ENCODE results near the gene PLCH1.

Gene PLCH1

GRCh38 chr3:155611456-155611855 lies 133.4 kb downstream of the PLCH1 start:
- Histone ChIP-seq H3K36me3 (no peaks in the 10 kb centered on the region), H4K20me1 (no peaks in the 10 kb centered on the region), H3K27ac (no peak overlapping the region), H3K9ac (no peak overlapping the region), H3K4me1 (no peaks in the 10 kb centered on the region), H3K9me3 (replicated peaks in 1 of 11) (peaks cover 26 to 51% (median 37%) of the 10 kb centered on the region in 11 experiments), H3K4me2 (no peak overlapping the region), H3K27me3 (no peaks in the 10 kb centered on the region), H3K4me3 (no peak overlapping the region)
- no peak for TF ChIP-seq Cebpa-rat (IDR thresholded peaks at IDR 0.05)

- H3K36me3 ChIP-seq: no peaks in the 10 kb centered on the region
- H3K4me2 ChIP-seq: no peak overlapping the region
- no peak overlapping the region for H3K4me3 ChIP-seq
- no peak overlapping the region for H3K9ac ChIP-seq
- H3K27me3 ChIP-seq: no peaks in the 10 kb centered on the region
- H3K4me1 ChIP-seq: no peaks in the 10 kb centered on the region
- no peak for TF ChIP-seq Cebpa-rat (IDR thresholded peaks at IDR 0.05)
- H3K9me3 ChIP-seq (replicated peaks in 1 of 11): peaks cover 19 to 38% (median 28%) of the 10 kb centered on the region in 11 experiments
- H4K20me1 ChIP-seq: no peaks in the 10 kb centered on the region
- H3K27ac ChIP-seq: no peak overlapping the region
Observed at GRCh38 chr3:155609586-155609985, 135.3 kb downstream of the PLCH1 start.

GRCh38 chr3:155608228-155608920 lies 136.5 kb downstream of the PLCH1 start:
- Histone ChIP-seq H3K4me2 (no peak overlapping the region), H3K4me1 (no peaks in the 10 kb centered on the region), H3K36me3 (no peaks in the 10 kb centered on the region), H3K4me3 (no peak overlapping the region), H3K9me3 (replicated peaks in 1 of 11) (peaks cover 15 to 28% (median 24%) of the 10 kb centered on the region in 11 experiments), H3K9ac (no peak overlapping the region), H3K27ac (no peak overlapping the region), H3K27me3 (no peaks in the 10 kb centered on the region), H4K20me1 (no peaks in the 10 kb centered on the region)
- TF ChIP-seq Cebpa-rat (IDR thresholded peaks at IDR 0.05): no peak

- Histone ChIP-seq H3K9me3 (replicated peaks in 1 of 11) (peaks cover 14 to 27% (median 24%) of the 10 kb centered on the region in 11 experiments), H3K4me3 (no peak overlapping the region)
- no peak for TF ChIP-seq Cebpa-rat (IDR thresholded peaks at IDR 0.05)
Observed at GRCh38 chr3:155607761-155608160, 137.1 kb downstream of the PLCH1 start.

GRCh38 chr3:155605571-155605970 lies 139.3 kb downstream of the PLCH1 start:
- Histone ChIP-seq H3K9ac (no peak overlapping the region), H3K36me3 (no peaks in the 10 kb centered on the region), H3K4me3 (no peak overlapping the region), H3K9me3 (replicated peaks in 1 of 11) (peaks cover 14 to 27% (median 21%) of the 10 kb centered on the region in 11 experiments), H3K4me2 (no peak overlapping the region), H3K4me1 (0 out of 20 replicates have a peak, but pooled peaks cover 0 to 3% (median 0%) of the 10 kb centered on the region in 10 experiments), H3K27me3 (no peaks in the 10 kb centered on the region), H3K27ac (no peak overlapping the region), H4K20me1 (no peaks in the 10 kb centered on the region)
- no peak for TF ChIP-seq Cebpa-rat (IDR thresholded peaks at IDR 0.05)

More at GRCh38 chr3:155607761-155608160, 137.1 kb downstream of the PLCH1 start:
- no peak overlapping the region for H3K4me2 ChIP-seq
- no peaks in the 10 kb centered on the region for H3K36me3 ChIP-seq
- H3K27me3 ChIP-seq: no peaks in the 10 kb centered on the region
- H3K4me1 ChIP-seq: 0 out of 20 replicates have a peak, but pooled peaks cover 0 to 1% (median 0%) of the 10 kb centered on the region in 10 experiments
- no peaks in the 10 kb centered on the region for H4K20me1 ChIP-seq
- H3K9ac ChIP-seq: no peak overlapping the region
- H3K27ac ChIP-seq: no peak overlapping the region

- peaks cover 9 to 22% (median 18%) of the 10 kb centered on the region in 11 experiments for H3K9me3 ChIP-seq (replicated peaks in 1 of 11)
- no peak overlapping the region for H3K4me3 ChIP-seq
- 0 out of 20 replicates have a peak, but pooled peaks cover 0 to 3% (median 0%) of the 10 kb centered on the region in 10 experiments for H3K4me1 ChIP-seq
- no peak for TF ChIP-seq Cebpa-rat (IDR thresholded peaks at IDR 0.05)
- no peak overlapping the region for H3K27ac ChIP-seq
- no peak overlapping the region for H3K4me2 ChIP-seq
- no peaks in the 10 kb centered on the region for H3K27me3 ChIP-seq
- no peaks in the 10 kb centered on the region for H4K20me1 ChIP-seq
- no peaks in the 10 kb centered on the region for H3K36me3 ChIP-seq
- no peak overlapping the region for H3K9ac ChIP-seq
Observed at GRCh38 chr3:155604967-155605366, 139.9 kb downstream of the PLCH1 start.

- no peak for TF ChIP-seq Cebpa-rat (IDR thresholded peaks at IDR 0.05)
- no peak overlapping the region for H3K4me3 ChIP-seq
- no peaks in the 10 kb centered on the region for H3K27me3 ChIP-seq
- H4K20me1 ChIP-seq: no peaks in the 10 kb centered on the region
- no peaks in the 10 kb centered on the region for H3K36me3 ChIP-seq
- 0 out of 20 replicates have a peak, but pooled peaks cover 0 to 3% (median 0%) of the 10 kb centered on the region in 10 experiments for H3K4me1 ChIP-seq
- H3K9me3 ChIP-seq (replicated peaks in 1 of 11): peaks cover 3 to 15% (median 10%) of the 10 kb centered on the region in 11 experiments; a peak in 20 of 22 replicates
- H3K4me2 ChIP-seq: no peak overlapping the region
- no peak overlapping the region for H3K27ac ChIP-seq
- no peak overlapping the region for H3K9ac ChIP-seq
Observed at GRCh38 chr3:155604126-155604525, 140.7 kb downstream of the PLCH1 start.

GRCh38 chr3:155603302-155603701 lies 141.6 kb downstream of the PLCH1 start:
- Histone ChIP-seq H3K27me3 (no peaks in the 10 kb centered on the region), H4K20me1 (no peaks in the 10 kb centered on the region), H3K4me1 (0 out of 20 replicates have a peak, but pooled peaks cover 0 to 3% (median 0%) of the 10 kb centered on the region in 10 experiments), H3K27ac (no peak overlapping the region), H3K36me3 (no peaks in the 10 kb centered on the region), H3K9ac (no peak overlapping the region), H3K4me3 (no peak overlapping the region), H3K4me2 (no peak overlapping the region), H3K9me3 (replicated peaks in 1 of 11) (peaks cover 0 to 7% (median 2%) of the 10 kb centered on the region in 11 experiments; a peak in 12 of 22 replicates)
- no peak for TF ChIP-seq Cebpa-rat (IDR thresholded peaks at IDR 0.05)

- H3K36me3 ChIP-seq: no peaks in the 10 kb centered on the region
- no peaks in the 10 kb centered on the region for H3K9me3 ChIP-seq (replicated peaks in 1 of 11)
- H3K9ac ChIP-seq: no peak overlapping the region
- H4K20me1 ChIP-seq: no peaks in the 10 kb centered on the region
- H3K4me2 ChIP-seq: no peak overlapping the region
- no peak for TF ChIP-seq Cebpa-rat (IDR thresholded peaks at IDR 0.05)
- H3K4me1 ChIP-seq: 0 out of 20 replicates have a peak, but pooled peaks cover 0 to 3% (median 0%) of the 10 kb centered on the region in 10 experiments
- H3K27me3 ChIP-seq: no peaks in the 10 kb centered on the region
- H3K27ac ChIP-seq: no peak overlapping the region
- no peak overlapping the region for H3K4me3 ChIP-seq
Observed at GRCh38 chr3:155602307-155602706, 142.6 kb downstream of the PLCH1 start.

- Histone ChIP-seq H3K4me3 (no peak overlapping the region), H3K9me3 (replicated peaks in 1 of 11) (no peaks in the 10 kb centered on the region), H3K27ac (no peak overlapping the region), H4K20me1 (no peaks in the 10 kb centered on the region), H3K27me3 (no peaks in the 10 kb centered on the region), H3K36me3 (no peaks in the 10 kb centered on the region), H3K4me1 (0 out of 20 replicates have a peak, but pooled peaks cover 0 to 3% (median 0%) of the 10 kb centered on the region in 10 experiments), H3K4me2 (no peak overlapping the region), H3K9ac (no peak overlapping the region)
- TF ChIP-seq Cebpa-rat (IDR thresholded peaks at IDR 0.05): no peak
Observed at GRCh38 chr3:155598671-155599070, 146.2 kb downstream of the PLCH1 start.
